Measurements from ENCODE around the gene ANKRD44.

ANKRD44 gene

DNA sequence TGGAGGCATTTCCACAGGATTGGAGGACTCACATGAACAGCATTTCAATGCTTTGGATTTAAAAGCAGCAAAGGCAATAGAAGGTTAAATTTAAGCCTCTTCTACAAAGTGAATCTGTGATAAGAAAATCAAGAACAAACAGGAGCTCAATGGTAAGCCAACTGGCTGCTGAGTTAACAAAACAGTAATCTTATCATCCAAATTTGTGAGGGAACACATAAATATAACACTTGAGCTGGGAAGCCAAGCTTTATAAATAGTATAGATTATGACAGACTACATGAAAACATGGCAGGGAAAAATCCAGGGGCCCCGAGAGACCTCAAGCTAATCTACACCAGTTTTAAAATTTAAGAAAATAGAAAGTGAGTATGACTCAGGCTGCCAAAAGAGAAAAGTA, 275.6 kb downstream of the ANKRD44 start:
- Histone ChIP-seq H3K4me2 (ENCODE audit: low read depth, low read length, poor library complexity, severe bottlenecking) (no peak overlapping the region), H3K4me1 (ENCODE audit: insufficient read depth, low read length, poor library complexity, severe bottlenecking) (no peaks in the 10 kb centered on the region), H3K9me3 (ENCODE audit: insufficient read depth, low read depth, low read length) (no peaks in the 10 kb centered on the region), H3K79me2 (ENCODE audit: insufficient read depth, low read length) (no peaks in the 10 kb centered on the region), H3K4me3 (ENCODE audit: low read length, poor library complexity, severe bottlenecking) (no peak overlapping the region), H3K9me2 (replicated peaks; ENCODE audit: low read depth, low read length) (no peaks in the 10 kb centered on the region), H2AFZ (ENCODE audit: low read length) (no peak overlapping the region), H3K27me3 (ENCODE audit: insufficient read depth, low read length, poor library complexity, severe bottlenecking) (no peaks in the 10 kb centered on the region), H3K36me3 (ENCODE audit: insufficient read depth, low read length) (peaks cover 4% of the 10 kb centered on the region; the same call in 1 of the 2 replicates), H3F3A (ENCODE audit: low read depth) (no peaks in the 10 kb centered on the region), H4K20me1 (ENCODE audit: insufficient read depth, low read length, poor library complexity, severe bottlenecking) (no peaks in the 10 kb centered on the region), H3K9ac (ENCODE audit: low read depth, low read length, poor library complexity, severe bottlenecking) (no peak overlapping the region)
- TF ChIP-seq, protein P1, sequence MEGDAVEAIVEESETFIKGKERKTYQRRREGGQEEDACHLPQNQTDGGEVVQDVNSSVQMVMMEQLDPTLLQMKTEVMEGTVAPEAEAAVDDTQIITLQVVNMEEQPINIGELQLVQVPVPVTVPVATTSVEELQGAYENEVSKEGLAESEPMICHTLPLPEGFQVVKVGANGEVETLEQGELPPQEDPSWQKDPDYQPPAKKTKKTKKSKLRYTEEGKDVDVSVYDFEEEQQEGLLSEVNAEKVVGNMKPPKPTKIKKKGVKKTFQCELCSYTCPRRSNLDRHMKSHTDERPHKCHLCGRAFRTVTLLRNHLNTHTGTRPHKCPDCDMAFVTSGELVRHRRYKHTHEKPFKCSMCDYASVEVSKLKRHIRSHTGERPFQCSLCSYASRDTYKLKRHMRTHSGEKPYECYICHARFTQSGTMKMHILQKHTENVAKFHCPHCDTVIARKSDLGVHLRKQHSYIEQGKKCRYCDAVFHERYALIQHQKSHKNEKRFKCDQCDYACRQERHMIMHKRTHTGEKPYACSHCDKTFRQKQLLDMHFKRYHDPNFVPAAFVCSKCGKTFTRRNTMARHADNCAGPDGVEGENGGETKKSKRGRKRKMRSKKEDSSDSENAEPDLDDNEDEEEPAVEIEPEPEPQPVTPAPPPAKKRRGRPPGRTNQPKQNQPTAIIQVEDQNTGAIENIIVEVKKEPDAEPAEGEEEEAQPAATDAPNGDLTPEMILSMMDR (conservative IDR thresholded peaks at IDR 0.05; ENCODE audit: low read length) = no peak
- no peak for TF ChIP-seq EZH2phosphoT487 (IDR thresholded peaks at IDR 0.05; ENCODE audit: borderline replicate concordance)

DNA sequence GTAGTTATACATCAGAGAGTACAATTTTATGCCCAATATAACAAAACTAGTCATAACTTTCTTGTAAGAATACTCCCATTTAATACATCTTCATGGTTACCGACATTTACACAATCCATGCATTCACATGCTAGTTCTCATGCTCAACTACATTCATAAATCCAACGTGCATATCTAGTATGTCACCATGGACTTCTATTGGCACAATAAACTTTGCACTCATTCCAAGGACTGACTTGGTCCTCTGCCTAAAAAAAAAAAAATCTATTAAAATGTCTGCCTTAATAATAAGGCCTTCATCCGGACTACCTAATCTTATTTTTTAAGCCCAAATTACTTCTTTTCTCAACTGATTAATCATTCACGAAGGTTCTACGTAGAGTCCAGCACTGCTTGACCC, 276.3 kb downstream of the ANKRD44 start:
- no peak overlapping the region for H3K4me2 ChIP-seq (ENCODE audit: low read depth, low read length, poor library complexity, severe bottlenecking)
- H3K27me3 ChIP-seq (ENCODE audit: insufficient read depth, low read length, poor library complexity, severe bottlenecking) = no peaks in the 10 kb centered on the region
- no peak overlapping the region for H2AFZ ChIP-seq (ENCODE audit: low read length)
- H3K9me3 ChIP-seq (ENCODE audit: insufficient read depth, low read depth, low read length) = no peaks in the 10 kb centered on the region
- H3K36me3 ChIP-seq (ENCODE audit: insufficient read depth, low read length) = peaks cover 4% of the 10 kb centered on the region; the same call in 1 of the 2 replicates
- H3K9me2 ChIP-seq (replicated peaks; ENCODE audit: low read depth, low read length) = no peaks in the 10 kb centered on the region
- no peaks in the 10 kb centered on the region for H4K20me1 ChIP-seq (ENCODE audit: insufficient read depth, low read length, poor library complexity, severe bottlenecking)
- H3K4me3 ChIP-seq (ENCODE audit: low read length, poor library complexity, severe bottlenecking) = no peak overlapping the region
- no peaks in the 10 kb centered on the region for H3F3A ChIP-seq (ENCODE audit: low read depth)
- peaks cover 2% of the 10 kb centered on the region for H3K4me1 ChIP-seq (ENCODE audit: insufficient read depth, low read length, poor library complexity, severe bottlenecking)
- no peaks in the 10 kb centered on the region for H3K79me2 ChIP-seq (ENCODE audit: insufficient read depth, low read length)
- H3K9ac ChIP-seq (ENCODE audit: low read depth, low read length, poor library complexity, severe bottlenecking) = no peak overlapping the region
- no peak for TF ChIP-seq EZH2phosphoT487 (IDR thresholded peaks at IDR 0.05; ENCODE audit: borderline replicate concordance)
- TF ChIP-seq, protein P1 (conservative IDR thresholded peaks at IDR 0.05; ENCODE audit: low read length) = no peak

- Histone ChIP-seq H3K9ac (ENCODE audit: low read depth, low read length, poor library complexity, severe bottlenecking) (no peak overlapping the region), H3K27me3 (ENCODE audit: insufficient read depth, low read length, poor library complexity, severe bottlenecking) (no peaks in the 10 kb centered on the region), H4K20me1 (ENCODE audit: insufficient read depth, low read length, poor library complexity, severe bottlenecking) (no peaks in the 10 kb centered on the region), H3K4me1 (ENCODE audit: insufficient read depth, low read length, poor library complexity, severe bottlenecking) (peaks cover 9% of the 10 kb centered on the region), H3K9me2 (replicated peaks; ENCODE audit: low read depth, low read length) (no peaks in the 10 kb centered on the region), H3K4me2 (ENCODE audit: low read depth, low read length, poor library complexity, severe bottlenecking) (no peak overlapping the region), H3K79me2 (ENCODE audit: insufficient read depth, low read length) (no peaks in the 10 kb centered on the region), H3K9me3 (ENCODE audit: insufficient read depth, low read depth, low read length) (no peaks in the 10 kb centered on the region), H2AFZ (ENCODE audit: low read length) (no peak overlapping the region), H3F3A (ENCODE audit: low read depth) (no peaks in the 10 kb centered on the region), H3K36me3 (ENCODE audit: insufficient read depth, low read length) (peaks cover 4% of the 10 kb centered on the region; the same call in 1 of the 2 replicates), H3K4me3 (ENCODE audit: low read length, poor library complexity, severe bottlenecking) (no peak overlapping the region)
- no peak for TF ChIP-seq EZH2phosphoT487 (IDR thresholded peaks at IDR 0.05; ENCODE audit: borderline replicate concordance)
- TF ChIP-seq, protein P1 (conservative IDR thresholded peaks at IDR 0.05; ENCODE audit: low read length) = no peak
These were observed 277.4 kb downstream of the ANKRD44 start for GRCh38 chr2:197033222-197033621.
